ENCODE results near the gene C11orf52. TPM values are rescaled to one million over a fixed set of nuclear protein-coding genes. Genes with fewer than 3 reads are reported as not detected.

Gene C11orf52
- 1.2 TPM in 1 of 2 replicates, not detected in the other for total RNA-seq

DNA sequence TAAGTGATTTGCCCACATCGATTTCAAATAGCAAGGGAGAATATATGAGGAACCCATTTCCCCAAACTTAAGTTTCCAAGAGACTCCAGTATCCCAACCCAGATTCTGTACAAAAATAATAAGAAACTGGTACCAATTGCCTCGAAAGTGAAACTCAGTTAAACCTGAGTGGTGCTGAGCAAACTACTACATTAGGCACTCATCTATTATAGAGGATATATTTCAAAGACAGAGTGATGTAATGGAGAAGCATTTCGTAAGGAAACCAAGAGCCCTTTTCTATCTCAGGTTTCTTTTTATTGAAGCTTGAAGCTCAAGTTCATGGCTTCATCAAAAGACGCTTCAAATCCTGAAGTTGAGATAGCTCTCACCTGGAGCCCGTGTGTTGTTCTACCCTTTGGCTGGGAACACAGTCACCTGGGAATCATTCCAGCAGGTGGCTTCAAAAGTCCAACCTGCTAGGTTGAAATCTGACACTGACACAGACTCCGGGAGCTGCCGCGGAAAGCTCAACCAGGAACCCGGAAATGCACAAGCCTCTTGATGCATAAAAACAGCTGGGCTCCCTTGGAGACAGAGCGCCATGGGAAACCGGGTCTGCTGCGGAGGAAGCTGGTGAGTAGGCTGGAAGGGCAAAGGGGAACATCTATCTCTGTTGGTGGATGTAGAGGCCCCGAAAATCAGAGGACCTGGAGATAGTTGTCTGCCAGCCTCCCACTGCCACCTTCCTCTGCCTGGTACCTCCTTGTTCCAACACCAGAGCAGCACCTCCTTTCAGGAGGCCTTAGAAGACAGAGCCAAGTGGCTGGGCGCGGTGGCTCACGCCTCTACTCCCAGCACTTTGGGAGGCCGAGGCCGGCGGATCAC lies at the start of gene C11orf52:
Gene C11orf52 (plus strand): TSS at position 524 of the 867 bp plus-strand sequence. CDS start 60 bp downstream, at position 584.

GRCh38 chr11:111870886-111871692 lies 47.6 kb upstream of the C11orf52 start, which contains the start of gene ALG9:
ALG9 (minus strand) TSS chr11:111871581; CDS start chr11:111871482, 99 bp downstream.

DNA sequence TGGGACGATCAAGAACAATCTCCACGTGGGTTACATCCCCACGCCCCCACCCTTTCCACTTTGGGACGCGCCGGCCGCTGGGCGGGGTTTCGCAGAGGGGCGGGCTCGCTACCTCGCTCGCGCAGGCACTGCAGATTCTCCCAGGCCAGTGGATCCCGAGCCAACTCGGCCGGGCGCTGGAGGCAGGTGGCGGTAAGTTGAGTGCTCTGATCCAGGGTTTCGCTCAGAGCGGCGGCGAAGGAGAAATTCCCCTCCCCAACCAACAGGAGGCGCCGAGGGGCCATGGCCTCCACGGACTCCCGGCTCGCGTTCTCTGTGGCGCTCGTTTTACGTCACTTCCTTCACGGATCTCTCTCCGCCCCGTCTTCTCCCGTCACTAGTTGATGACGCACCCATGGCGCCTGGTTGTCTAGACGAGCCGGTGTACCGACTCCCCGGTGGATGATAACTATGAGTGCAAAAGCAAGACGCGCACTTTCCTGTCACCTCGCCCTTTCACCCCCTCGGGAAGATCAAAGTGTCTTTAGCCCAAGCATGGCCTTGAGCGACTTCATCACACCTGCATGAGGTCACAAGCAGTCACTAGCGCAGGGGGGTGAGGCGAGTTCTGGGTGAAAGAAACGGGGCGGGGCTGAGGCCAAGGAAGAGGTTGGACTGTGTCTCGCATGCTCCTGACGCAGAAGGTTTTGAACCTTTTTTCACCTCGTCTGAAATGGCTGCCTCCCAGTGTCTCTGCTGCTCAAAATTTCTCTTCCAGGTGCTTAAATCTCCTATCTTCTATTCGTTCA lies 39.7 kb upstream of the C11orf52 start, which contains the start of the genes CFAP68 and FDXACB1:
Gene CFAP68 (plus strand): TSS at position 693 of the 788 bp plus-strand sequence. CDS start 20 bp downstream, at position 713.
Gene FDXACB1 (minus strand): TSS at position 317 of the 788 bp plus-strand sequence. CDS start 33 bp downstream, at position 284.

GRCh38 chr11:111911563-111912401 lies 6.9 kb upstream of the C11orf52 start, which contains the start of gene CRYAB:
CRYAB (minus strand) TSS chr11:111911770; CDS start chr11:111911724, 46 bp downstream.

DNA sequence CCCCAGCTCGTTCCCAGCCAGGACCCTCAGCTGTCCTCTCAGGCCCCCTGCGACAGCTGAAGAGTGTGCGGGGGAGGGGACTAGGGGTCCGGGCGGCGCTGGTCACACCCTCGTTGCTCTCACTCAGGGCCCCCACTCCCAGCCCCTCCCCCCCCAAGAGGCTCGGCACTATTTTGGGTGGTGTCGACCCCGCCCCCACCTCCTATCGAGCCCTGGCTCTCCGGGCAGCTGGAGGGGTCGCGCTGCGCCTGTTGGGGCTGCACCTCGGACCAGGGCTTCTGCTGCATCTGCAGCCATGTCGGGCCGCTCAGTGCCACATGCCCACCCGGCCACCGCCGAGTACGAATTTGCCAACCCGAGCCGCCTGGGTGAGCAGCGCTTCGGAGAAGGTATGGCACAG lies 6.2 kb upstream of the C11orf52 start, which contains the start of gene HSPB2:
Gene HSPB2 (plus strand): TSS at position 200 of the 400 bp plus-strand sequence. CDS start 96 bp downstream, at position 296.

Other genes starting within 250 kb of the C11orf52 start
- 22.6 and 27.9 TPM in 2 replicates for gene PPP2R1B, start 152.5 kb upstream of the C11orf52 start, total RNA-seq
- 26.5 and 30.0 TPM in 2 replicates for gene ALG9, start 47.3 kb upstream of the C11orf52 start, total RNA-seq
- 3.0 and 6.0 TPM in 2 replicates for gene FDXACB1, start 39.7 kb upstream of the C11orf52 start, total RNA-seq
- gene CFAP68, start 39.4 kb upstream of the C11orf52 start, total RNA-seq: 16.4 and 29.9 TPM in 2 replicates
- 2.8 and 6.6 TPM in 2 replicates for gene CRYAB, start 7.1 kb upstream of the C11orf52 start, total RNA-seq
- not detected in 2 replicates for gene HSPB2, start 6.2 kb upstream of the C11orf52 start, total RNA-seq
- 7.3 and 7.8 TPM in 2 replicates for gene DIXDC1, start 18.4 kb downstream of the C11orf52 start, total RNA-seq
- gene DLAT, start 106.5 kb downstream of the C11orf52 start, total RNA-seq: 33.7 and 38.3 TPM in 2 replicates
- 0.39 and 1.3 TPM in 2 replicates for gene PIH1D2, start 155.1 kb downstream of the C11orf52 start, total RNA-seq
- 11.1 and 14.9 TPM in 2 replicates for gene NKAPD1, start 155.4 kb downstream of the C11orf52 start, total RNA-seq
- 30.9 and 42.5 TPM in 2 replicates for gene TIMM8B, start 167.8 kb downstream of the C11orf52 start, total RNA-seq
- 86.8 and 103 TPM in 2 replicates for gene SDHD, start 168.0 kb downstream of the C11orf52 start, total RNA-seq
- 31.6 and 49.2 TPM in 2 replicates for gene IL18, start 245.2 kb downstream of the C11orf52 start, total RNA-seq
- gene TEX12, start 248.5 kb downstream of the C11orf52 start, total RNA-seq: not detected in 2 replicates